Activated effector memory CD4-positive, alpha-beta T cell treated with Interleukin-2 at 50 U/mL for 16 hours (primary cell): ENCODE results near the gene ANP32B.
A peak's percentile ranks its signal among the peaks of the same experiment; 100 is the strongest.
"Not testable (repeated sequence)": the region's sequence is repeated elsewhere in the genome, so short reads cannot be mapped to it uniquely, and the experiment has no call there.

Experiments used
- DNase-seq: peaks from one replicate; pipeline ENCODE4 v3.0.0-alpha.2; 2020

ANP32B gene

DNA sequence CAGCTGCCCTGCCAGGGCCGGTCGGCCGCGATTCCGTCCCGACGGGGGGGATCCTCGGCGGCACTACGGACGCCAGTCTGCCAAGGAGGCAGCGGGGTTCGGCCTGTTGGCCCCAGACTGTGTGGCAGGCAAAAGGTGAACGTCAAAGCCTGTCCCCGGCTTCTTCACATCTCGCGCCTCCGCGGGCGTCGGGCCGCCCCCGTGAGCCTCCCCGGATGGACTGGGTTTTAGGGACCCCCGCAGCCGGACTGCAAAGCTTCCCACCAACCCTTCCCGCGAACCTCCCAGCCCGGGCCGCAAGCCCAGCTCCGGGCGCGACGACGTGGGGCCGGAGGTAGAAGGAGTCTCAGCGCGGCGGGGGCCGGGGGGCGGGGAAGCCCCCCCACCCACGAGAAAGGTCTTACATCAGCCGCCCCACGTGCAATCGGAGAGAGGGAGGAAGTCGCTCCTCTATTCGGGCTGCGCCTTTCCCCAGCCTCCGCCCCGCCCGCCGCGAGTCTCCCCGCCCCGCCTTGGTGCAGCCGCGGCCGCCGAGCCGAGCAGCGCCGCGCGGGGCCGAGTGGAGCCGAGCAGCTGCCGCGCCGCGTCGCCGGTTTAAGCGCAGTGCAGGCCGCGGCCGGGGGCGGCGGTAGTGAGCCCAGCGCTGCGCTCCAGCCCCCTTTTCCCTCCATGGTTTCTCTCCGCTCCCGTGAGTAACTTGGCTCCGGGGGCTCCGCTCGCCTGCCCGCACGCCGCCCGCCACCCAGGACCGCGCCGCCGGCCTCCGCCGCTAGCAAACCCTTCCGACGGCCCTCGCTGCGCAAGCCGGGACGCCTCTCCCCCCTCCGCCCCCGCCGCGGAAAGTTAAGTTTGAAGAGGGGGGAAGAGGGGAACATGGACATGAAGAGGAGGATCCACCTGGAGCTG is at the start of gene ANP32B:
TSS of gene ANP32B (plus strand) at position 659 of the 906 bp plus-strand sequence. CDS start at position 874, 215 bp downstream.
- DNase-seq: peak; percentile 92

DNA sequence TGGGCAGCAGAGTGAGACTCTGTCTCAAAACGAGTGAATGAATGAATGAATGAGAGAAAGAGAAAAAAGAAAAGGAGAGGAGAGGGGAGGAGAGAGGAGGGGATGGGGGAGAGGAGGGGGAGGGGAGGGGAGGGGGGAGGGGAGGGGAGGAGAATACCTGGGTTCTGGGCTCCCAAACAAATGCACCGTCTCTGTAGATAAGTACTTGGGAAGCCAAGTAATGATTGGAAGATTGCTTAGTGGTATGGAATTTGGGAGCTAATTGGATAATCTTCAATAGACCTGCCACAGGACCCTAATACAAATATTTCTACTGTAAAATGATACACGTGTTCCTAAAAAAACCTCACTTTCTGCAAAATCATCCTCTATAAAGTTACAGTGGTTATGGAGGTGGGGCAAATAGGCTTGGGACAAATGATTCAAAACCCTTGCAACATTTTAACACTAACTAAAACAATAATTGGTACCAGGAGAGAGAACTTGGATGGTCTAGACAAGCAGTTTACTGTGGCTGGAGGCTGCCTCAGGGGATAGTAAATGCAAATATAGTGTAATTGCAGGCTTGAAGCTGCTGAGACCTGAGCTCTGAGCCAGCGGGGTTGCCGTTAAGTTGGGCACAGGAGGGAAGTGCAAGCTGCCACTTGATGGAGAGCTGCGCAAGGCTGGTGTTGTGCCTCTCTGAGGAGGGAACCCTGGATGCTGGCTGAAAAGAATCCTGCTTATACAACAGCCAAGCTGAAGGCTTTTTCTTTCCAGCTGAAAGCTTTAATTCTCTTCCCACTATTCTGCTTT is 48.6 kb upstream of the ANP32B start:
- no peak for DNase-seq

DNA sequence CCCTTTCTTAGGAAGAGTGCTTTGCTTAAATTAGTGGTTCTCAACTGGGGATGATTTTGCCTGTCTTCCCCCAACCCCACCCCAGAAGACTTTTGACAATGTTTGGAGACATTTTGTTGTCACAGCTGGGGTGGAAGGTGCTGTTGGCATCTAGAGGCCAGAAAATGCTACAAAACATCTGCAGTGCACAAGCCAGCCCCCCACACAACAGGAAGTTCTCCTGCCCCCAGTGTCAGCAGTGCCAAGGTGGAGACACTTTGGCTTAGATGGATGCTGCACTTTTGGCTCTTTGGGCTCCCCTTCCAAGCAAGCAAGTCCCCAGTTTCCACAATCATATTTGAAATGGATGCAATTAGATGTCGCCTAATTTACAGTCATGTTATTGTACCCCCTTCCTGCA is 47.9 kb upstream of the ANP32B start:
- no peak for DNase-seq

DNA sequence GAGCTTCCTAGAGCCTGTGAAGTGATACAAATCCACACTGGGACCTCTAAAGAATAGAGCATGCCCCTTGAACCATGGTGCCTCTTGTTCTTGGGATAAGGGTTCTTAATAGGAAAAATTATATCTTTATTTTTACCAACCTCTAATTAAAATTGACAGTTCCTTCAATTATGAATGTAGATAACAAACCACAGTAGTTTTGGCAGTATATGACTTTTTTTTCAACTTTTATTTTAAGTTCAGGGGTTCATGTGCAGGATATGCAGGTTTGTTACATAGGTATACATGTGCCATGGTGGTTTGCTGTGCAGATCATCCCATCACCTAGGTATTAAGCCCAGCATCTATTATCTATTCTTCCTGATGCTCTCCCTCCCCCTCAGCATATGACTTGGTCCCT is 46.1 kb upstream of the ANP32B start:
- DNase-seq: no peak

DNA sequence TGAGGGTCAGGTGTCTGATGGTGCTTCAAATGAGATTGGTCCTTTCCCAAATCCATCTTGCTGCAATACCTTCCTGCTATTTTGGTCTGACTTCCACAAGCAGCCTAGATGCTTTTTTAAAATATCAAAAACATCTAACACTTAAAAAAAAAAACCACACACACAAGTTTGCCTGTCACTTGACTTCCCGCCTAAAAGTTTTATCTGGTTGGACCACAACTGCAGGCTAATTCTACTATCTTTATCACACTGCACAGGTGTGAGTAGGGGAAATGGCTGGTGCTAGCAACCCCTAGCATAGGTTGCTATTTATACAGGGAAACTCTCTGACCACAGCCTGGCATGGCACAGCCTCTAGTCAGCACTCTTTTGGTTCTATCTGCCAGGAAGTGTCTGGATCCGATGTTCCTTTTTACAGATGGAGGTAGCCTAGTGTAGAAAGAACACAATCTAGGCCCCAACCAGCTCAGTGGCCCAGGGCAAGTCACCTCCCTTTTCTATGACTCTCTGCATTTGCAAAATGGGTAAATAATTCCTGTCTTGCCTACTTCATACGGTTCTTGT is 45.0 kb upstream of the ANP32B start, which contains the start of gene HEMGN:
TSS of gene HEMGN (minus strand) at position 92 of the 564 bp plus-strand sequence. CDS start at position 56, 36 bp downstream.
- DNase-seq: peak; percentile 9

DNA sequence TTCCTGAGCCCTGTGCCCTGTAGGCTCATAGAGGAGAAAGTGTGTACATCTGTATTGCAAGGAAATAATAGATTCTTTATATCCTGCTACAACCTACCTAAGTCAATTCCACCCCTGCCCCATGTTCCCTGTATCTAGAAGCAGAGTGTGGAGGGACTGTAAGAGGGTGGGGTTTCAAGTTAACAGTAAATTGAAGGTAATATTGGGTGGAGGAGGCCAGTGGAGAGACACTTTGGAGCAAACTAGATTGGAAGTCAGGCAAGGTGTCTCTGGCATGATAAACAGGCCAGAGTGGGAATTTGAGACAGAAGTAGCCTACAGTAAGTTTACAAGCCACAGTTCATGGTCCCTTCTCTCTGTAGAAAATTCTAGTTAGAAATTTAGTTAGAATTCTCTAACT is 42.9 kb upstream of the ANP32B start:
- no peak for DNase-seq

DNA sequence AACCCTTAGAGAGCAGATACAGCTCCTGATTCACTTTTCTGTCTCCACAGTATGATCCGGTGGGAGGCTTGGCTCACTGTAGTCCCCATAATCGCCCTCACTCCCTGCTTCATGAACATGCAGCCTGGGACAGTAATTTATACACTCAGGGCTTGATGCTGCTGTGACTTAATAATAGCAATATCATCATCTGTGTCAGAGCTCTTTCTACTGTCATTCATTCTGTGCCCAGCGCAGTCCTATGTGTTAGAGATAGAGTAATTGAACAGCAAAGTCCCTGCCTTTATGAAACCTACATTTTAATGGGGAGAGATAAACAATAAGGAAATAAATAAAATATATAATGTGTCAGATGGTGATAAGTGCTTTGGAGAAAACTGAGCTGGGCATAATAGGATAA is 42.4 kb upstream of the ANP32B start:
- no peak for DNase-seq

DNA sequence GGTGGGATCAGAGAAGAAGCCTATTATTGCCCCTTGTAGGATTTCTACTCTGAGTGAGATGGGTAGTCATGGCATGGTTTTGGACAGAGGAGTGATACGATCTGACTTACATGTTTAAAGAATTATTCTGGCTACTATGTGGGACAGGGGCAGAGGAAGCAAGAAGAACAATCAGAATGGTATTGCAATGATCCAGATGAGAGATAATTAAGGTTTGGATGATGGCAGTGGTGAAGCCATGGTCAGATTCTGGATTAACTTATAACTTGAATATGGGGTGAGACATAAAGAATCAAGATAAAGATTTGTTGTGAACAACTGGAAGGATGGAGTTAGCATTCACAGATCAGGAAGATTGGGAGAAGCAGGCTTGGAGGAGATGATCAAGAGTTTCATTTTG is 41.8 kb upstream of the ANP32B start:
- no peak for DNase-seq

DNA sequence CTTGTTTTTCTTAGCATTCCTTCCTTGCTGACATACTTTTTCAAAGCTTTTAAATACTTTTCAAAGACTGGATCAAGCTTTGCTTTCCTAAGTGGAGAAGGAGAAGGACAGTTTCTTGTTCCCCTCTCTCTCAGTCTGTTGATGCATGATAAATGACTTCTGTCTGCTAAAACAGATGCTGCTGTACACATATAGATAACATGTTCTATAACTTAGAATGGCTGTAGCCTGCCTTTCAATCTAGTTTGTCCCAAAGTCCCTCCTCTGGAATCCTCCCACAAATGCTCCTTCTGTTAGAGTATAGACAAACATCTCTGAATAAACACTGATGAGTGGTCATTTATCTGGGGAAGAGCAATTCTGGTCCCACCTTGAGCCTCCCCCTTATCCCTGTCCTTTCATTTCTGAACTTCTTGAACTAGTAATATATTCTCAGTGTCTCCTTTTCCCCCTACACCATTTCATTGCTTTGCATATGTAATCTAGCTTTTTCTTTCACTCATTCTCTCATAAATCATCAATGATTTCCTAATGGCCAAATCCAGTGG is 39.8 kb upstream of the ANP32B start:
- DNase-seq: no peak

DNA sequence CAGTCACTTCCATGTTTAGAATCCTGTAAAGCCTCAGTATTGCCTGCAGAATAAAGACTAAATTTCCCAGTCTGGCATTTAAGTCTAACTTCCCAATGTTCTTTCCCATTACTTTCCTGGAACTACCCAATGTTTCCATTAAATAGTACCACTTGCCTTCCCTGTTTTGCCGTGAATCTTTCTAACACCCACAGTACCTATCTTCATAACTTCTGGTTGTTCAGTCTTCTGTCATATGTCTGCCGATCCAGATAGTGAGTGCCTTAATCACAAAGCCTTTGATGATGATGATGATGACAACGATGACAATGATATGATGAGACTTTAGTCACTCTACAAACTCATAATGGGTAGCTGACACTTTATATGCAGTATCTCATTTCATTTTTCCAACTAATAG is 38.5 kb upstream of the ANP32B start:
- DNase-seq: no peak

DNA sequence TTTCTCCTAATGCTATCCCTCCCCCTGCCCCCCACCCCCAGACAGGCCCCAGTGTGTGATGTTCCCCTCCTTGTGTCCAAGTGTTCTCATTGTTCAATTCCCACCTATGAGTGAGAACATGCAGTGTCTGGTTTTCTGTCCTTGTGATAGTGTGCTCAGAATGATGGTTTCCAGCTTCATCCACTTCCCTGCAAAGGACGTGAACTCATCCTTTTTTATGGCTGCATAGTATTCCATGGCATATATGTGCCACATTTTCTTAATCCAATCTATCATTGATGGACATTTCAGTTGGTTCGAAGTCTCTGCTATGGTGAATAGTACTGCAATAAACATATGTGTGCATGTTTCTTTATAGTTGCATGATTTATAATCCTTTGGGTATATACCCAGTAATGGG is 37.7 kb upstream of the ANP32B start:
- DNase-seq: not testable (repeated sequence)

DNA sequence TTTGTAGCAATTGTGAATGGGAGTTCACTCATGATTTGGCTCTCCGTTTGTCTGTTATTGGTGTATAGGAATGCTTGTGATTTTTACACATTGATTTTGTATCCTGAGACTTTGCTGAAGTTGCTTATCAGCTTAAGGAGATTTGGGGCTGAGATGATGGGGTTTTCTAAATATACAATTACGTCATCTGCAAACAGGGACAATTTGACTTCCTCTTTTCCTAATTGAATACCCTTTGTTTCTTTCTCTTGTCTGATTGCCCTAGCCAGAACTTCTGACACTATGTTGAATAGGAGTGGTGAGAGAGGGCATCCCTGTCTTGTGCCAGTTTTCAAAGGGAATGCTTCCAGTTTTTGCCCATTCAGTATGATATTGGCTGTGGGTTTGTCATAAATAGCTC is 36.0 kb upstream of the ANP32B start:
- DNase-seq: not testable (repeated sequence)

DNA sequence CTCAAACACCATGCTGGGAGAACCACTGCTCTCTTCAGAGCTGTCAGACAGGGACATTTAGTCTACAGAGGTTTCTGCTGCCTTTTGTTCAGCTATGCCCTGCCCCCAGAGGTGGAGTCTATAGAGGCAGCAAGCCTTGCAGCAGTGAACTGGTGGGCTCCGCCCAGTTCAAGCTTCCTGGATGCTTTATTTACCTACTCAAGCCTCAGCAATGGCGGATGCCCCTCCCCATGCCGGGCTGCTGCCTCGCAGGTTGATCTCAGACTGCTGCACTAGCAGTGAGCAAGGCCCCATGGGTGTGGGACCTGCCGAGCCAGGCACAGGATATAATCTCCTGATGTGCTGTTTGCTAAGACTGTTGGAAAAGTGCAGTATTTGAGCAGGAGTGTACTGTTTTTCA is 32.3 kb upstream of the ANP32B start:
- DNase-seq: peak; percentile 18

DNA sequence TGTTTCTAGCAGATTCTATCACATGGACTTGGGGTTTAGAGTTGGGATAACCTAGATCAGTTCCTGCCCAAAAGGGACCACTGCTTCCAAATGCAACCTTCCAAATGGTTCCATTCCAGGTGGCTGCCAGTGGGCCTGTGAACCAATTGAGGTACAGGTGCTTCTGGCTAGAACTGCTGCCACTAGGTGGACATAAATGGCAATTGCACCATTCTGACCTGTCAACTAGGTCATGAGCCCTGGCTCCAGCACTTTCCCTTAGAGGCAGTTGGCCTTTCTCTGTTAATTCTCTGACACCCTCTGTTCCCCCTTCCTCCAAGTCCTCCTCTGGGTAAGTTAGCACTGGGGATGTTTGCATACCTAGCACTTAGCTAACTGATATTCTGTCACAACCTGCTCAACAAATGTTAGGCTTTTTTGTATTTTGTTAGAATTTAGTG is 28.6 kb upstream of the ANP32B start:
- peak; percentile 36 for DNase-seq

DNA sequence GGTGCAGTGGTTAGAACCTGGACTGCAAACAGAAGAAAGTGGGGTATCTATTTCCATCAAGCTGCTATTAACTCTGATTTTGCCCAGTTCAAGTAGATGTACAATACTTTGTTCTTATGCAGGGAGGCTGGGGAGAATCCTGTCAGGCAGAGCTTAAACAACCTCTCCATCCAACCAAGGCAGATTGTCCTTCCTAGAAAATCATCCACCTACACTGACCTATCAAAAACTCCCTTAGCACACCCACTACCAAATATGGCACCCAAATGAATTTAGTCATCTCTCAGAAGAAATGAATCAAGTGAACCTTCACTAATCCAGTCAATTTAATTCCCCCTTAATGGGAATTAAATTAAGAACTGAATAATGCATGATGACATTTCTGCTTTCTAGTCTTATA is 26.8 kb upstream of the ANP32B start:
- no peak for DNase-seq

DNA sequence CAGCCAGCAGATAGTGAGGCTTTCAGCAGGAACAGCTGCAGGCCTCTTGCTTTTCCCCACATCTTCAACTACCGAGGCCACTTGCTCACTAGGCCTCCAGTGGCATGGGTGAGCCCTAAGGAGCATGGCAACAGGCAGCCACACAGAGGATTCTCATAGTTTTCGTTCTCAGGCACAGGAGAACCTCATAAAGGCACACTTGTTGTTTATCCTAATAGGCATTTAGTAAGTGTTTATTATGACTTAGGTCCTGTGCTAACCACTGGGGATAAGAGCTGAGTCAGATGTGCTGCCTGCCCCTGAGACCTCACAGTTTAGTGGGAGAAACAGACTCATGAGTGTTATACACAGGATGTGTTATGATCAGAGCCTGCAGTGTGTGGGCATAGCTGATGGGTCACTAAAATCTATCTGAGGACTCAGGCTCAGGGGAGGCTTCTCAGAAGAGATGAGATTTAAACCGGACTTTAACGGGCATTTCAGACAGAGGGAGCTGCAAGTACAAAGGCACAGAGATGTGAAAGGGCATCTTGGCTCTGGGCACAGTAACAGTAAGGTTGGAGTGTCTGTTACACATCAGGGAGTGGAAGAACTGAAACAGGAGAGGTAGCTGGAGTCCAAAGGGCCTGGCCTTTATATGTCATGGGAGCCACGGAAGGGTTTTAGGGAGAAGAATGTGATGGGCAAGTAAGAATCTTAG is 24.2 kb upstream of the ANP32B start:
- DNase-seq: no peak

DNA sequence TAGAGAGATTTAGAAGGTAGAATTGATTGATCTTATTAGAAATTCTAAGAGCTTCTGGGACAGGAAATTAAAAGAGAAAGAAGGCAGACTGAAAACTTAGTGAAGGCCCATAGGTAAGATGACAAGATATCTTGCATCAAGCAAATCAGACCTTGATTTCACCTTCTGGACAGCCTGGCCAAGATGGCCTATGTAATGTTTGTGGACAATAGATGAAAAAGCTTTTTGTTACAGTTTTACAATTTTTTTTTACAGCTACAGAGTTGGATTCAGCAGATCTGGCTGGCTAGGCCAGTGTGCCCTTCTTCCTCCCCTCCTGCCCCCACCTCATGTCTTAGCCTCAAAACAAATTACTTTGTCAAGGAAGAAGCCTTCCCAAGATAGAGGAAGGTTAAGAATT is 23.6 kb upstream of the ANP32B start:
- no peak for DNase-seq

DNA sequence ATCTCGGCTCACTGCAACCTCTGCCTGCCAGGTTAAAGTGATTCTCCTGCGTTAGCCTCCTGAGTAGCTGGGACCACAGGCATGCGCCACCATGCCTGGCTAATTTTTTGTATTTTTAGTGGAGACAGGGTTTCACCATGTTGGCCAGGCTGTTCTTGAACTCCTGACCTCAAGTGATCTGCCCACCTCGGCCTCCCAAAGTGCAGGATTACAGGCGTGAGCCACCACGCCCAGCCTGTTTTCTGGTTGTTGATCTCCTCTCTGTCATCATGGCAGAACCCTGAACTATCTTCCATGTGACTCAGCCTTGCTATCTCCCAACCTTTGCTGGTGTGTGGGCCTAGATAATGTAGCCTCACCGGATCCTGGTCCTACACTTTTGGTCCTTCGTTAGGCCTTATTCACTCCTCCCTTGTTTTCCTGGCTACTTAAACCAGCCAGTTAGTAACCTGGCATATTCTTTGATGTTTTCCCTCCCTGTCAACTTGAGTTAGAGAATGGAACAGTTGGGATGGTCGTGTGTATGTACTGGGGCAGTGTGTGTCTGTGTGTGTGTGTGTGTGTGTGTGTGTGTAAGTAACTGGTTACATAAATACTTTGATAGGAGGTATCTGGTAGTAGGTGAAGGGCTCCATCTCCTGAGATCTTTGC is 22.3 kb upstream of the ANP32B start:
- not testable (repeated sequence) for DNase-seq

DNA sequence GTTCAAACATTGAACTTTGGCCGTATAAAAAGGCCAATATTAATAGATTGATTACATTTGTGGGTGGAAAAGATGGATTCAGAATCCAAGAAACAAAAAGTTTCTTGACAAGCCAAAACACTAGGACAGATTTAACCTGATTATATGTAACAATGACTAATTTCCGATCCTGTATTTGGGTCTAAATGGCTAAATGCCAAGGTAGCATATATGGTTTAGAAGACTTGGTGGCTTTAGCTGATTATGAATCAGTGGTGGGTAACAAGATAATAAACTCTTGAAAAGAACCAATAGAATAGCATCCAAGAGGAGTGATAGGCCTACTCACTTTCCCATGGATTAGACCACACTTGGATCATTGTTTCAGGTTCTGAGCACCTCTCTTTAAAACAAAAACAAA is 21.8 kb upstream of the ANP32B start:
- no peak for DNase-seq

DNA sequence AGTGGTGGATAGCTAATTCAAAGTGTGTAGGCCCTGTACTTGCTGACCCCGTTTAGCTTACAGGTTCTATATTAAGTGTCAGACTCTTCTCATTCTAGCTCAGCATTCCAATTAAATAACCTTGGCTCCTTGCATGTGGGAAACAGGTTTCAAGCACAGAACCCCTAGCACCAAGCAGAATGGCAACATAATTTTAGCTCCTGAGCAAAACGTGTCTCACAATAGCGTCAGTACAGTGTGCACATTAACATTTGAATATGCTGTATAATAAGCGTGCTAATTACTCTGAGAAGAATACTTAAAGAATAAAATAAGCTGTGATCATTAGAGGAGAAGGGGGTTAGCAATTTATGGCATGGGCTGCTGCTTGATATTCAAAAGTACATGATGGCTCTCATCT is 21.0 kb upstream of the ANP32B start:
- DNase-seq: no peak

DNA sequence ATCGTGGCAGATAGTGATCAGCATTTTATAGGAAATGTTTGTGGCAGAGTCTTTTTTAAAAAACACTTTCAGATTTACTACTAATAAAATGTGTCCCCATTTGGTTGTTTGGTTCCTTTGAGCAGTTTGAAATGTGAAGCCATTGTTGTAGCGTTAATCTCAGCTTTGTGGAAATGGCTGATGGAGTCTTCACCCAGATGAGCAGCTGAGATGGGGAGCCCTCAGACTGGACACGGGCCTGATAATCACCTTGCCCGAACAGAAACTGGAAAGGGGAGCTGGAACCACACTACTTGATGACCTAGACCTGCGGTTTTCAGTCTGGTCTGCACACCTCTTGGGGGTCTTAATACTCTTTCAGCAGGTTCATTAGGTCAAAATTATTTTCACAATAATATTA is 20.6 kb upstream of the ANP32B start:
- no peak for DNase-seq

DNA sequence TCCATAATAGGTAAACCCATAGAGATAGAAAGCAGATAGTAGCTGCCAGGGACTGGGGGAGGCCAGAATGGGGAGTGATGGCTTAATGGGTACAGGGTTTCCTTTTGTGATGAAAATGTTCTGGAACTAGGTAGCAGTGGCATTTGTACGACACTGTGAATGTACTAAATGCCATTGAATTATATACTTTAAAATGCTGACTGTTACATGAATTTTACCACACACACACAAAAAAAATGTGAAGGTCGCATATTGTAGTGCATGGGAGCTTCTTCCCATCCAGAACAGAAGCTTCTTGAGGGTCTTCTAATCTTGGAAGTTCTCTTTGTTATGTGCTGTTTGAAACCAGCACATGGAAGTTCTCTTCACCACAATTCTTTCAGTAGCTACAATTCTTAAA is 19.9 kb upstream of the ANP32B start:
- no peak for DNase-seq
